ENCODE data around the gene BGLAP.
"Not testable (repeated sequence)": the region's sequence is repeated elsewhere in the genome, so short reads cannot be mapped to it uniquely, and the experiment has no call there.

The BGLAP gene

DNA sequence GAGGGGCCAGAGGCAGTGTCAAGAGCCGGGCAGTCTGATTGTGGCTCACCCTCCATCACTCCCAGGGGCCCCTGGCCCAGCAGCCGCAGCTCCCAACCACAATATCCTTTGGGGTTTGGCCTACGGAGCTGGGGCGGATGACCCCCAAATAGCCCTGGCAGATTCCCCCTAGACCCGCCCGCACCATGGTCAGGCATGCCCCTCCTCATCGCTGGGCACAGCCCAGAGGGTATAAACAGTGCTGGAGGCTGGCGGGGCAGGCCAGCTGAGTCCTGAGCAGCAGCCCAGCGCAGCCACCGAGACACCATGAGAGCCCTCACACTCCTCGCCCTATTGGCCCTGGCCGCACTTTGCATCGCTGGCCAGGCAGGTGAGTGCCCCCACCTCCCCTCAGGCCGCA is at the start of gene BGLAP:
BGLAP (plus strand) TSS at position 259 of the 400 bp plus-strand sequence; CDS start at position 307, 48 bp downstream.
- DNase-seq, result no peak

DNA sequence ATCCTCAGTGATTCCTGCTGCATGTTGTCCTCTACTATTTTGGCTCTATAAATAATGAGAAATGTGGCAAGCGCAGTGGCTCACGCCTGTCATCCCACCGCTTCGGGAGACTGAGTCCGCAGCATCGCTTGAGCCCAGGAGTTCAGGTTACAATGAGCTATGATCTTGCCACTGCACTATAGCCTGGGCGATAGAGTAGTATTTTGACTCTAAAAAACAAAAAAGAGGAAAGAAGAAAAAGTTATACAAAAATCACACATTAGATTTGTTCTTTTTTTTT is 48.8 kb upstream of the BGLAP start:
- no peak for DNase-seq

GRCh38 chr1:156193488-156194299 is 48.3 kb upstream of the BGLAP start, which contains the start of gene SLC25A44:
Gene SLC25A44 (plus strand): TSS chr1:156194104. CDS start chr1:156199848, 5,744 bp downstream.
- peak; percentile 100 for DNase-seq

DNA sequence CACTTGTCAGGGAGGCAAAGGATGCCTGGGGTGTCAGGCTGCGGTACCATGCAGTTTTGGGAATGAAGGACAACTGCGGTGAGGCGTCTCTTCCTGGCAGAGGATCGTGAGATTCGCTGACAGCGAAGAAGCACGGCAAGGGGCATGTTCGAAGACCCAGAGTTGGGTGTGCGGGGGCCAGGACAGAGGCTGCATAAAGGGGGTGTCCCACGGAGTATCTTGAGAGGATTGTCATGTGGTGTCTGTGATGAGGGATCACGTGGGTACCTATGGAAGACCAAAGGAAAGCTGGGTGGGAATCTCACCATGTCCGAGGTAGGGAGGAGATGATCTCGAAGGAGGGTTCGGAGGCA is 47.7 kb upstream of the BGLAP start:
- DNase-seq, result no peak

- no peak for DNase-seq
Measured at GRCh38 chr1:156195853-156196252, 46.1 kb upstream of the BGLAP start.

GRCh38 chr1:156196445-156196844 is 45.5 kb upstream of the BGLAP start:
- no peak for DNase-seq

DNA sequence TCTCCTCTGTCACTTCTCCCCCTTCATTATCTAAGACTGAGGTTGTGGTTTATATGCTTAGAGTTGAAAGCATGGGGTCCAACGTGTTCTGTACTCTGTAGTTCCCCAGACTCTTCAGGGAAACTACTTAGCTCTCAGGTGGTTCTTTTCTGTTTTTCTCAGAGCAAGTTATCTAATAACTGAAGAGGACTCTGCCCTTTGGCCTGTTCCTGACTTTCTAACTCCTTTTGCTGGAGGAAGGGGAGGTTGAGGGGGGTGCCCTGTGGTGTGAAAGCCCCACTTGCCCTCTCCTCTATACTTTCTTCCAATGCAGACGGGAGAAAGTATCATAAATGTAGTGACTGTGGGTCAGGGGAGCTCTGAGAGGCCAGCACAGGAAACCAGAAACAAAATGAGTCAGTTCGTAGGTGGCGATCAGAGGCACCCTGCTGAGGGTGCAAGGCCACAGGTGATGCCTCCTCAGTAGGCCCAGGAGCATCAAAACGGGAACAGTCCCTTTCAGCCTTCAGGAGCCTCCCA is 43.1 kb upstream of the BGLAP start:
- no peak for DNase-seq

DNA sequence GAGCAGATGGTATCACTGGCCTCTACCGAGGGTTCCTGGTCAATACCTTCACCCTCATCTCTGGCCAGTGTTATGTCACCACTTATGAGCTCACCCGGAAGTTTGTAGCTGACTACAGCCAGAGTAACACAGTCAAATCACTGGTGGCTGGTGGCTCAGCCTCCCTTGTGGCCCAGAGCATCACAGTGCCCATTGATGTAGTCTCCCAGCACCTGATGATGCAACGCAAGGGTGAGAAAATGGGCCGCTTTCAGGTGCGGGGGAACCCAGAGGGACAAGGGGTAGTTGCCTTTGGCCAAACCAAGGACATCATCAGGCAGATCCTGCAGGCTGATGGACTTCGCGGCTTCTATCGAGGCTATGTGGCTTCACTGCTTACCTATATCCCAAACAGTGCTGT is 41.9 kb upstream of the BGLAP start:
- no peak for DNase-seq

GRCh38 chr1:156203331-156203730 is 38.7 kb upstream of the BGLAP start:
- no peak for DNase-seq

GRCh38 chr1:156204686-156205085 is 37.3 kb upstream of the BGLAP start:
- DNase-seq, result no peak

DNA sequence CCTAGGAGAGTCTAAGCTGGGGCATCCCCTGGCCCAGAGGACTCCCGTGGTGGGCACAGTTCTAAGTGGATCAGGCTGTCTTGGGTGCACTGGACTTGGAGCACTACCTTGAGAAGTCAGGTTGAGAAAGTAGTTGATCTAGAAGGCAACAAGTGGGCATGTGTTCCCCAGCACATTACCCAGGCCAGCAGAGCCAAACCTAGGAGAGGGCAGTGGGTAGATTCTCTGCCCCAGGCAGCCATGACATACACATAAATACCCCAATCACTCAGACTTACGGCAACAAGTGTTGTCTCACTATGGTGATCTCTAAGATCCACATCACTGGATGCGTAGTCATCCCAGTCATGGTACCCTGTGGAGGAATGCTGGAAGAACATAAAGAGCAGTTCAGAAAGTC is 30.7 kb upstream of the BGLAP start:
- no peak for DNase-seq

- no peak for DNase-seq
Measured at GRCh38 chr1:156212130-156212529, 29.9 kb upstream of the BGLAP start.

DNA sequence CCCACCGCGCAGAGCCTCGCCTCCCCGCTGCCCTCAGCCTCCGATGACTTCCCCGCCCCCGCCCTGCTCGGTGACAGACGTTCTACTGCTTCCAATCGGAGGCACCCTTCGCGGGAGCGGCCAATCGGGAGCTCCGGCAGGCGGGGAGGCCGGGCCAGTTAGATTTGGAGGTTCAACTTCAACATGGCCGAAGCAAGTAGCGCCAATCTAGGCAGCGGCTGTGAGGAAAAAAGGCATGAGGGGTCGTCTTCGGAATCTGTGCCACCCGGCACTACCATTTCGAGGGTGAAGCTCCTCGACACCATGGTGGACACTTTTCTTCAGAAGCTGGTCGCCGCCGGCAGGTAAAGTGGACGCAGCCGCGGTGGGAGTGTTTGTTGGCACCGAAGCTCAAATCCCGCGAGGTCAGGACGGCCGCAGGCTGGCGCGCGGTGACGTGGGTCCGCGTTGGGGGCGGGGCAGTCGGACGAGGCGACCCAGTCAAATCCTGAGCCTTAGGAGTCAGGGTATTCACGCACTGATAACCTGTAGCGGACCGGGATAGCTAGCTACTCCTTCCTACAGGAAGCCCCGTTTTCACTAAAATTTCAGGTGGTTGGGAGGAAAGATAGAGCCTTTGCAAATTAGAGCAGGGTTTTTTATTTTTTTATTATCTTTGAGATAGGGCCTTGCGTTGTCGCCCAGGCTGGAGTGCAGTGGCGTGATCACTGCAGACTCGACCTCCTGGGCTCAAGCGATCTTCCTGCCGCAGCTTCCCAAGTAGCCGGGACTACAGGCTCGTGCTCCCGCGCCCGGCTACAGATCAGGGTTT is 28.9 kb upstream of the BGLAP start, which contains the start of gene PMF1:
PMF1 (plus strand) TSS at position 175 of the 811 bp plus-strand sequence; CDS start at position 184, 9 bp downstream.
- DNase-seq, result peak; percentile 98

GRCh38 chr1:156213644-156213966 is 28.4 kb upstream of the BGLAP start:
- DNase-seq, result no peak

DNA sequence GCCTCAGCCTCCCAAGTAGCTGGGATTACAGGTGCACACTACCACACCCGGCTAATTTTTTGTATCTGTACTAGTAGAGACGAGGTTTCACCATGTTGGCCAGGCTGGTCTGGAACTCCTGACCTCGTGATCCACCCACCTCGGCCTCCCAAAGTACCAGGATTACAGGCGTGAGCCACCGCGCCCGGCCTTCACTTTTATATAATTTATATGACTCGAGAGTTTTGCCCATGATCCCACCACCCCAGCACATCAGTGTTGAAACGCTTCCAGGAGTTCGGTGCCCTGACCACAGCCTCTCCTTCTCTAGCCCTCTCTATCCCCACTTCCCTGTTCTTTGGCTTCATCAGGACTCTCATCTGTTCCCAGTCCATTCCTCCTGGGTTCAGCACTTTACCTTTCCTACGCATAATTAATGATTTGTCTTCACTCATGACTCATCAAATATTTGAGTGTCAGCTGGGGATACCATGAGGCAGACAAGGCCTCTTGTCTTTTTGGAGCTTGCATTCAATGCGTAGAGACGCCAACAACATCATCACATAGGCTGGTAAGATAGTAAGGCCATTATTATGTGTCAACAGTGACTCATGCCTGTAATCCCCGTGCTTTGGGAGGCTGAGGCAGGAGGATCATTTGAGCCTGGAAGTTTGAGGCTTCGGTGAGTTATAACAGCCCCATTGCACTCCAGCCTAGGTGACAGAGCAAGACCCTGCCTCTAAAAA is 27.8 kb upstream of the BGLAP start:
- no peak for DNase-seq

DNA sequence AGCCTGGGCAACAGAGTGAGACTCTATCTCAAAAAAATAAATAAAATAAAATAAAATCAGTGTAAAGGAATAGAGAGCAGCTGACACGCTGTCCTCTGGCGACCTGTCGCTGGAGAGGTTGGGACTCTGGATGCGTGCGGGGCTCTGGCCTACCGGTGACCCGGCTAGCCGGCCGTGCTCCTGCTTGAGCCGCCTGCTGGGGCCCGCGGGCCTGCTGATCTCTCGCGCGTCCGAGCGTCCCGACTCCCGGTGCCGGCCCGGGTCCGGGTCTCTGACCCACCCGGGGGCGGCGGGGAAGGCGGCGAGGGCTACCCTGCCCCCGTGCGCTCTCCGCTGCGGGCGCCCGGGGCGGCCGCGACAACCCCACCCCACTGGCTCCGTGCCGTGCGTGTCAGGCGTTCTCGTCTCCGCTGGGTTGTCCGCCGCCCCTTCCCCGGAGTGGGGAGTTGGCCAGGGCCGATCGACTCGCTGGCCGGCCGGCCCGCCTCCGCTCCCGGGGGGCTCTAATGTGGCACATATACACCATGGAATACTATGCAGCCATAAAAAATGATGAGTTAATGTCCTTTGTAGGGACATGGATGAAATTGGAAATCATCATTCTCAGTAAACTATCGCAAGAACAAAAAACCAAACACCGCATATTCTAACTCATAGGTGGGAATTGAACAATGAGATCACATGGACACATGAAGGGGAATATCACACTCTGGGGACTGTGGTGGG is 25.5 kb upstream of the BGLAP start:
- DNase-seq, result not testable (repeated sequence)

DNA sequence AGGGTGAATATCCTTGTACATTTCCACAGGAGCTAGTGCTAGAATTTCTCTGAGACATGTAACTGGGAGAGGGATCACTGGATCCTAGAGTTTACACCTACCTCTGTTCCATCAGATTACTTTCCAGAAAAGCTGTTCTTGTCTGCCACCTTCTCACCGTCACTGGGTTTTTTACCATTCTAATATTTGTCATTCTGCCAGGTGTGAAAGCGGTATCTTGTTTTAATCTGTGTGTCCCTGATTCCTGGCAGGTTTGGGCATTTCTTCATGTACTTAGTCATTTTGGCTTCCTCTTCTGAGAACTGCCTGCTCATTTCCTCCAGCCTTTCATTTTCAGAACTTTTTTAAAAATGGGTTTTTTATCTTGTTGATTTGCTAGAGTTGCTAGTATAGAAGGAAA is 24.1 kb upstream of the BGLAP start:
- DNase-seq, result no peak

DNA sequence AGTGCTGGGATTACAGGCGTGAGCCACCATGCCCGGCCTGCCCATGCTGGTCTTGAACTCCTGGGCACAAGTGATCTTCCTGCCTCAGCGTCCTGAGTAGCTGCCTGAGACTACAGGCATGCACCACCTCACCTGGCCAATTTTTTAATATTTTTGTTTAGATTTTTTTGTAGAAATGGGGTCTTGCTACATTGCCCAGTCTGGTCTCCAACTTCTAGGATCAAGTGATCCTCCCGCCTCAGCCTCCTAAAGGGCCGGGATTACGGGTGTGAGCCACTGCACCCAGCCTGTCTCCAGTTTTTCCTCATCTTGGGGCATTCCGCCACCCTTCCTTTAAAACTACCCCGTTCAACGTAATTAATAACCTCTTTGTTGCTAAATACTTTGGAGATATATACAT is 21.8 kb upstream of the BGLAP start:
- no peak for DNase-seq

DNA sequence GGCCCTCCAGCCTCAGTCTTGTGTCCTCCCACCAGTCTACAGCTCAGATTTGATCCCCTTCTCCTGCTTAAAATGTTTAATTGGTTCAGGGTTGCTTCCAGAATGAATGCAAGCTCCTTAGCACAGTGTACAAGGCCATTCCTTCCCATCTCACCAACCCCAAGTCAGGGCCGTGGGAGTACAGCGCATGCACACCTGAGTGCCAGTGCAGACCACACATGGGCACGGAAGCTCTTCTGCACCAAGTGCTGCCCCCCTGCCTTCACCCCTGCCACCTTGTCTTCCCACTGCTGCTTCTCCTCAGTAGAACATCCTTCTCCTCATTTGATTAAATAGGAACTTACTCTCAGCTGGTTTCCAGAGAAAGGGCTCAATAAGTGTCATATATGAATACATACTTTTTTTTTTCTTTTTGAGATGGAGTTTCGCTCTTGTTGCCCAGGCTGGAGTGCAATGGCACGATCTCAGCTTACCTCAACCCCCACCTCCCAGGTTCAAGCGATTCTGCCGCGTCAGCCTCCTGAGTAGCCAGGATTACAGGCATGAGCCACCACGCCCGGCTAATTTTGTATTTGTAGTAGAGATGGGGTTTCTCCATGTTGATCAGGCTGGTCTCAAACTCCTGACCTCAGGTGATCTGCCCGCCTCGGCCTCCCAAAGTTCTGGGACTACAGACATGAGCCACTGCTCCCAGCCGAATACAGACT is 19.8 kb upstream of the BGLAP start:
- no peak for DNase-seq

DNA sequence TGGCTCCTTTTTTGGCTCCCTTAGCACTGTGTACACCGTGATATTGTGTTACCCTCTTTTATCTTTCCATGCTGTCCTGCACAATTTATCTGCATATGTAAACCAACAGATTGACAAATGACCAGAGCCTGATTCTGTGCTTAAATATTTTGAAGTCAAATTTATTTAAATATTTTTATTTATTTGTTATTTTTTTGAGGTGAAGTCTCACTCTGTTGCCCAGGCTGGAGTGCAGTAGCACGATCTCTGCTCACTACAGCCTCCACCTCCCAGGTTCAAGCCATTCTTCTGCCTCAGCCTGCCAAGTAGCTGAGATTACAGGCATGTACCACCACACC is 16.3 kb upstream of the BGLAP start:
- DNase-seq, result no peak

DNA sequence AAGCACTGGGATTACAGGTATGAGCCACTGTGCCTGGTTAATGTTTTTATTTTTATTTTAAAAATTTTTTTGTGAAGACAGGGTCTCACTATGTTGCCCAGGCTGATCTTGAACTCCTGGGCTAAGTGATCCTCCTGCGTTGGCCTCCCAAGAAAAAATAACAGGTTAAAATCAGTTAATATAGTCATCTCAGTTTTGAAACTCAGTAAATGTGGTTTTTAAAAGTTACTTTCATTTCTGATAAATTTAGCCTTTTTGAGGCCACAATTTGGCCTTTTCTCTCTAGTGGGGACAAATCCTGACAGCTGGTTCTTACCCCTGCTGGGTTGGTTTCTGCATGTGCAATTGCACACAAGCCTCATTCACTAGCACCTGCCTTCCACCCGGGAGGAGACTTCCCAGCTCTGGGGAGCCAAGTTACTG is 15.9 kb upstream of the BGLAP start:
- no peak for DNase-seq

GRCh38 chr1:156226782-156227181 is 15.2 kb upstream of the BGLAP start:
- no peak for DNase-seq
